ENCODE results near the gene FOXP1.

The FOXP1 gene

DNA sequence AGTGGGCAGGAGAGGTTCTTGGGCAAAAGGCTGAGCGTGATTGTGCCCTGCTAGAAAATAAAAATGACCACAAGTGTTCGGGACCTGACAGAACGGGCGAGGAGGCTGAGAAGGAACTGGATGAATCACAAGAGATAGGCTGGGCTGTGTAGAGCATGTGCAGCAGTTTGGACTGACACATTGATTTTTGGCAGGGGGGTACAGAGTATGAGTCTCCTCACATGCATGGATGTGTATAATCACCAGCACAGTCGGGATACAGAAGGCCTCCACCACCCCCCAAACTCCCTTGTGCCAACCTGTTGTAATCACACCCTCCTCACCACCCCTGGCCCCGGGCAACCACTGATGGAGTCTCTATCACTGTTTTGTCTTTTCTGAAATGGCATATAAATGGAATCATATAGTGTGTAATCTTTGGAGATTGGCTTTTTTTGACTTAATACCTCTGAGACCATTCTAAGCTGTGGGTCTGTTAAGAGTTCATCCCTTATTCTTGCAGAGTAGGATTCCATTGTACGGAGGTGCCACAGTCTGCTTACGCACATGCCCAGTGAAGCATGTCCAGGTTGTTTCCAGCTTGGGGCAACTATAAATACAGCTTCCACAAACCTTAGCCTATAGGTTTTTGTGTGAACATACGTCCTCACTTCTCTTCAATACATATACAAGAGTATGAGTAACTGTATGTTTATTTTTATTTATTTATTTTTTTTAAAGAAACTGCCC, 438.8 kb downstream of the FOXP1 start:
- no peak for DNase-seq
- TF ChIP-seq, protein P1, sequence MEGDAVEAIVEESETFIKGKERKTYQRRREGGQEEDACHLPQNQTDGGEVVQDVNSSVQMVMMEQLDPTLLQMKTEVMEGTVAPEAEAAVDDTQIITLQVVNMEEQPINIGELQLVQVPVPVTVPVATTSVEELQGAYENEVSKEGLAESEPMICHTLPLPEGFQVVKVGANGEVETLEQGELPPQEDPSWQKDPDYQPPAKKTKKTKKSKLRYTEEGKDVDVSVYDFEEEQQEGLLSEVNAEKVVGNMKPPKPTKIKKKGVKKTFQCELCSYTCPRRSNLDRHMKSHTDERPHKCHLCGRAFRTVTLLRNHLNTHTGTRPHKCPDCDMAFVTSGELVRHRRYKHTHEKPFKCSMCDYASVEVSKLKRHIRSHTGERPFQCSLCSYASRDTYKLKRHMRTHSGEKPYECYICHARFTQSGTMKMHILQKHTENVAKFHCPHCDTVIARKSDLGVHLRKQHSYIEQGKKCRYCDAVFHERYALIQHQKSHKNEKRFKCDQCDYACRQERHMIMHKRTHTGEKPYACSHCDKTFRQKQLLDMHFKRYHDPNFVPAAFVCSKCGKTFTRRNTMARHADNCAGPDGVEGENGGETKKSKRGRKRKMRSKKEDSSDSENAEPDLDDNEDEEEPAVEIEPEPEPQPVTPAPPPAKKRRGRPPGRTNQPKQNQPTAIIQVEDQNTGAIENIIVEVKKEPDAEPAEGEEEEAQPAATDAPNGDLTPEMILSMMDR (IDR thresholded peaks at IDR 0.05; ENCODE audit: low read depth, low read length): no peak
- H3K27me3 ChIP-seq: no peaks in the 10 kb centered on the region

DNA sequence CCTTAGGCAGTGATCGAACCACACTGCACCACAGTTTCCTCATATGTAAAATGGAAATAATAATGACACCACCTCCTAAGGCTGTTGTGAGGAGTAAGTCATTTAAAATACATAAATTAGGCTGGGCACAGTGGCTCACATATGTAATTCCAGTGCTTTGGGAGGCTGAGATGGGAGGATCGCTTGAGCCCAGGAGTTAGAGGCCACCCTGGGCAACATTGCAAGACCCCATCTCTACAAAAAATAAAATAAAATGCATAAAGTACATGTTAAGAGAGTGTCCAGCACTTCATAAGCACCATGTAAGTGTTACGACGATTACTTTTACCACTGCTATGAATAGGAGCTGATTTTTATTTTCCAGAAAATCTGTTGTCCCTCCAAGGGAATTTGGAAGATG, 440.0 kb downstream of the FOXP1 start:
- Histone ChIP-seq H3K9me3 (no peaks in the 10 kb centered on the region), H3K27me3 (no peaks in the 10 kb centered on the region), H3K4me3 (ENCODE audit: low read depth, low read length) (no peak overlapping the region), H3K4me1 (no peaks in the 10 kb centered on the region), H3K36me3 (no peaks in the 10 kb centered on the region)
- TF ChIP-seq, protein P1 (IDR thresholded peaks at IDR 0.05; ENCODE audit: low read depth, low read length): no peak
- DNase-seq: no peak

More for the DNA sequence above, 438.8 kb downstream of the FOXP1 start:
- Histone ChIP-seq H3K9me3 (no peaks in the 10 kb centered on the region), H3K4me3 (ENCODE audit: low read depth, low read length) (no peak overlapping the region), H3K4me1 (peaks cover under 1% of the 10 kb centered on the region; the same call in 1 of the 2 replicates), H3K36me3 (no peaks in the 10 kb centered on the region)

- no peak for DNase-seq
- TF ChIP-seq, protein P1 (IDR thresholded peaks at IDR 0.05; ENCODE audit: low read depth, low read length): no peak
- Histone ChIP-seq H3K36me3 (no peaks in the 10 kb centered on the region), H3K9me3 (no peaks in the 10 kb centered on the region), H3K4me1 (no peaks in the 10 kb centered on the region), H3K27me3 (no peaks in the 10 kb centered on the region), H3K4me3 (ENCODE audit: low read depth, low read length) (no peak overlapping the region)
Observed at GRCh38 chr3:71142441-71143161, 440.9 kb downstream of the FOXP1 start.

DNA sequence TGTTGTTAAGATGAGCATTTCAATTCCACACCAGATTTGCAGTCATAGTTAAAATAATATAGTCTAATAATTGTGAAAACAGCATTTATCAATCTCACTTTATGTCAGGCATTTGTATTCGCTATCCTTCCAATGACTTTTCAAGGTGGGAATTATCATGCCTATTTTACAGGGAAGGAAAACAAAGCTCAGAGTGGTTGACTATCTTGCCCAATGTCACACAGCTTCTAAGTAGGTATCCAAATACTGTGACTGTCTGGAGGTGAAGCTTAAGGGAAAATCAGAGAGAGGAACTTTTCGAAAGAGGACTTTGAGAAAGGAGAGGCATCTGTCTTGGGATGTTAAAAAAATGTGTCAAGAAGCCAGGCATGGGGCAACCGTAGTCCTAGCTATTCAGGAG, 443.1 kb downstream of the FOXP1 start:
- TF ChIP-seq, protein P1 (IDR thresholded peaks at IDR 0.05; ENCODE audit: low read depth, low read length): no peak
- no peaks in the 10 kb centered on the region for H3K27me3 ChIP-seq
- no peaks in the 10 kb centered on the region for H3K4me1 ChIP-seq
- no peaks in the 10 kb centered on the region for H3K9me3 ChIP-seq
- H3K4me3 ChIP-seq (ENCODE audit: low read depth, low read length): no peak overlapping the region
- DNase-seq: no peak
- H3K36me3 ChIP-seq: no peaks in the 10 kb centered on the region

DNA sequence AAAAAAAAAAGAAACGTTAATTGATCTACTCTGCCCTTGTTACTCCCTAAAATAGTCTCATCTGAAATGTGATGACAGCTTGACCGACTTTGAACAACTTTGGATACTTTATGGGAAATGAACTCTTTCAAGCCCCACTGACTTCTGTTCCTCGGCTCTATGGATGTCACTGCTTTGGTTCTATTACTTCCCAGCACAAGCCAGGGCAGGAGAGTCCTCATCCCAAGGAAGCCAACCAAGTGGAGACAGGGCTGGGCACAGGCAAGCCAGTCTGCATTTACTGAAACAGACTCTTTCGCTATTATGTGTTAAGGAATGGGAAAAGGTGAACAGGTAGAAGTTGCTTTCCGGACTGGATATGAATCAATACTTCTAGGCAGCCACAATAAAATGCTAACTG, 444.0 kb downstream of the FOXP1 start:
- DNase-seq: no peak
- H3K9me3 ChIP-seq: no peaks in the 10 kb centered on the region
- H3K4me3 ChIP-seq (ENCODE audit: low read depth, low read length): no peak overlapping the region
- TF ChIP-seq, protein P1 (IDR thresholded peaks at IDR 0.05; ENCODE audit: low read depth, low read length): no peak
- H3K4me1 ChIP-seq: no peaks in the 10 kb centered on the region
- no peaks in the 10 kb centered on the region for H3K27me3 ChIP-seq
- H3K36me3 ChIP-seq: no peaks in the 10 kb centered on the region

GRCh38 chr3:71138410-71138809, 445.1 kb downstream of the FOXP1 start:
- H3K36me3 ChIP-seq: no peaks in the 10 kb centered on the region
- H3K27me3 ChIP-seq: no peaks in the 10 kb centered on the region
- no peak overlapping the region for H3K4me3 ChIP-seq (ENCODE audit: low read depth, low read length)
- H3K9me3 ChIP-seq: no peaks in the 10 kb centered on the region
- no peaks in the 10 kb centered on the region for H3K4me1 ChIP-seq
- TF ChIP-seq, protein P1 (IDR thresholded peaks at IDR 0.05; ENCODE audit: low read depth, low read length): no peak
- DNase-seq: no peak

All from BE2C (cell line).